Stimulated activated naive CD8-positive, alpha-beta T cell treated with anti-CD3 and anti-CD28 coated beads, Interleukin-15, amount 100 ng/mL, for 72 hours (primary cell): ENCODE results near the gene DTL.

Source experiments
- ATAC-seq: fragments of 150-1000 bp; cut with Tn5 transposase; 2 replicates; pipeline ENCODE4 v1.10.0; 2021; ENCODE audit warnings: mild to moderate bottlenecking, moderate library complexity
- DNase-seq, 2 donors: peaks; one replicate each; pipeline ENCODE4 v3.0.0; 2021 to 2022
- H3K27ac Mint-ChIP-seq, 2 donors: one replicate each; pipeline ENCODE4 v1.8.0; 2022; ENCODE audit warnings: mild to moderate bottlenecking in 2 of 2, mixed read lengths in 2 of 2, moderate library complexity in 2 of 2
- H3K27me3 Mint-ChIP-seq: one replicate; pipeline ENCODE4 v1.8.0; 2022; ENCODE audit warnings: mixed read lengths
- H3K4me1 Mint-ChIP-seq: one replicate; pipeline ENCODE4 v1.8.0; 2022; ENCODE audit warnings: mild to moderate bottlenecking, mixed read lengths
- H3K4me3 Mint-ChIP-seq, 2 donors: one replicate each; pipeline ENCODE4 v1.8.0; 2022; ENCODE audit warnings: mild to moderate bottlenecking in 2 of 2, mixed read lengths in 2 of 2, moderate library complexity in 1 of 2
- H3K9me3 Mint-ChIP-seq, 2 donors: one replicate each; pipeline ENCODE4 v1.8.0; 2022; ENCODE audit warnings: mixed read lengths in 2 of 2

The DTL gene

GRCh38 chr1:212098771-212099170 lies 63.2 kb downstream of the DTL start:
- Mint-ChIP-seq H3K27me3 (no peaks in the 10 kb centered on the region), H3K27ac (no peak overlapping the region), H3K9me3 (peaks cover 0 to 9% of the 10 kb centered on the region in 2 donors), H3K4me1 (peaks cover 21% of the 10 kb centered on the region), H3K4me3 (no peak overlapping the region)
- no peak for ATAC-seq
- DNase-seq: no peak

GRCh38 chr1:212101251-212101650 lies 65.7 kb downstream of the DTL start:
- no peaks in the 10 kb centered on the region for H3K27me3 Mint-ChIP-seq
- H3K9me3 Mint-ChIP-seq: peaks cover 0 to 2% of the 10 kb centered on the region in 2 donors
- ATAC-seq (no peak), DNase-seq (no peak)
- peaks cover 16% of the 10 kb centered on the region for H3K4me1 Mint-ChIP-seq
- no peak overlapping the region for H3K27ac Mint-ChIP-seq
- no peak overlapping the region for H3K4me3 Mint-ChIP-seq

- Mint-ChIP-seq H3K27ac (no peak overlapping the region), H3K9me3 (no peaks in the 10 kb centered on the region), H3K4me1 (peaks cover 16% of the 10 kb centered on the region), H3K4me3 (no peak overlapping the region), H3K27me3 (no peaks in the 10 kb centered on the region)
- DNase-seq (no peak), ATAC-seq (no peak)
Measured at GRCh38 chr1:212101735-212102134, 66.2 kb downstream of the DTL start.

GRCh38 chr1:212104586-212105325 lies 69.2 kb downstream of the DTL start:
- no peak overlapping the region for H3K27ac Mint-ChIP-seq
- H3K27me3 Mint-ChIP-seq: no peaks in the 10 kb centered on the region
- no peaks in the 10 kb centered on the region for H3K9me3 Mint-ChIP-seq
- H3K4me1 Mint-ChIP-seq: peaks cover 16% of the 10 kb centered on the region
- no peak overlapping the region for H3K4me3 Mint-ChIP-seq
- no peak for ATAC-seq
- DNase-seq: no peak

- DNase-seq (no peak), ATAC-seq (no peak)
- Mint-ChIP-seq H3K27me3 (no peaks in the 10 kb centered on the region), H3K4me1 (peaks cover 4% of the 10 kb centered on the region), H3K27ac (no peak overlapping the region), H3K4me3 (no peak overlapping the region), H3K9me3 (no peaks in the 10 kb centered on the region)
Measured at GRCh38 chr1:212106286-212106792, 70.8 kb downstream of the DTL start.

GRCh38 chr1:212107481-212107880 lies 71.9 kb downstream of the DTL start:
- Mint-ChIP-seq H3K4me3 (no peak overlapping the region), H3K4me1 (no peaks in the 10 kb centered on the region), H3K9me3 (no peaks in the 10 kb centered on the region), H3K27ac (no peak overlapping the region), H3K27me3 (no peaks in the 10 kb centered on the region)
- ATAC-seq (no peak), DNase-seq (no peak)

- no peak for ATAC-seq
- no peak for DNase-seq
- Mint-ChIP-seq H3K27me3 (no peaks in the 10 kb centered on the region), H3K27ac (no peak overlapping the region), H3K4me3 (no peak overlapping the region), H3K9me3 (no peaks in the 10 kb centered on the region), H3K4me1 (no peaks in the 10 kb centered on the region)
Measured at GRCh38 chr1:212108187-212108586, 72.6 kb downstream of the DTL start.

GRCh38 chr1:212108981-212109380 lies 73.4 kb downstream of the DTL start:
- ATAC-seq: no peak

GRCh38 chr1:212109728-212110127 lies 74.2 kb downstream of the DTL start:
- no peak for ATAC-seq
- H3K9me3 Mint-ChIP-seq: no peaks in the 10 kb centered on the region

More at GRCh38 chr1:212108981-212109380, 73.4 kb downstream of the DTL start:
- DNase-seq: no peak
- H3K27me3 Mint-ChIP-seq: no peaks in the 10 kb centered on the region
- no peaks in the 10 kb centered on the region for H3K9me3 Mint-ChIP-seq
- no peaks in the 10 kb centered on the region for H3K4me1 Mint-ChIP-seq
- H3K4me3 Mint-ChIP-seq: no peak overlapping the region
- no peak overlapping the region for H3K27ac Mint-ChIP-seq

GRCh38 chr1:212110617-212111016 lies 75.1 kb downstream of the DTL start:
- no peak overlapping the region for H3K27ac Mint-ChIP-seq
- H3K27me3 Mint-ChIP-seq: no peaks in the 10 kb centered on the region

More at GRCh38 chr1:212109728-212110127, 74.2 kb downstream of the DTL start:
- Mint-ChIP-seq H3K27me3 (no peaks in the 10 kb centered on the region), H3K4me3 (no peak overlapping the region), H3K27ac (no peak overlapping the region), H3K4me1 (no peaks in the 10 kb centered on the region)
- no peak for DNase-seq

GRCh38 chr1:212111536-212111935 lies 76.0 kb downstream of the DTL start:
- H3K27me3 Mint-ChIP-seq: no peaks in the 10 kb centered on the region
- no peak for ATAC-seq
- H3K4me1 Mint-ChIP-seq: no peaks in the 10 kb centered on the region
- no peak overlapping the region for H3K27ac Mint-ChIP-seq
- no peaks in the 10 kb centered on the region for H3K9me3 Mint-ChIP-seq
- H3K4me3 Mint-ChIP-seq: no peak overlapping the region
- DNase-seq: no peak

More at GRCh38 chr1:212110617-212111016, 75.1 kb downstream of the DTL start:
- Mint-ChIP-seq H3K4me1 (no peaks in the 10 kb centered on the region), H3K9me3 (no peaks in the 10 kb centered on the region), H3K4me3 (no peak overlapping the region)
- ATAC-seq: no peak
- no peak for DNase-seq

- no peaks in the 10 kb centered on the region for H3K9me3 Mint-ChIP-seq
- no peaks in the 10 kb centered on the region for H3K27me3 Mint-ChIP-seq
- no peak overlapping the region for H3K4me3 Mint-ChIP-seq
- ATAC-seq (no peak), DNase-seq (no peak)
- H3K4me1 Mint-ChIP-seq: no peaks in the 10 kb centered on the region
- no peak overlapping the region for H3K27ac Mint-ChIP-seq
Measured at GRCh38 chr1:212113706-212114105, 78.2 kb downstream of the DTL start.

GRCh38 chr1:212118167-212118871 lies 82.8 kb downstream of the DTL start:
- DNase-seq (no peak), ATAC-seq (no peak)
- Mint-ChIP-seq H3K27ac (peak overlapping the region in 1 of 2 donors; percentile 91), H3K4me3 (no peak overlapping the region), H3K4me1 (no peaks in the 10 kb centered on the region), H3K9me3 (no peaks in the 10 kb centered on the region), H3K27me3 (no peaks in the 10 kb centered on the region)

- H3K27ac Mint-ChIP-seq: peak overlapping the region; percentile 16 to 81
- H3K27me3 Mint-ChIP-seq: no peaks in the 10 kb centered on the region
- ATAC-seq: no peak
Measured at GRCh38 chr1:212118872-212119260, 83.3 kb downstream of the DTL start.

GRCh38 chr1:212119397-212119837 lies 83.9 kb downstream of the DTL start:
- Mint-ChIP-seq H3K27me3 (no peaks in the 10 kb centered on the region), H3K27ac (no peak overlapping the region), H3K4me3 (no peak overlapping the region), H3K4me1 (no peaks in the 10 kb centered on the region), H3K9me3 (no peaks in the 10 kb centered on the region)
- no peak for DNase-seq
- no peak for ATAC-seq

More at GRCh38 chr1:212118872-212119260, 83.3 kb downstream of the DTL start:
- Mint-ChIP-seq H3K4me3 (no peak overlapping the region), H3K9me3 (no peaks in the 10 kb centered on the region), H3K4me1 (no peaks in the 10 kb centered on the region)
- DNase-seq: no peak

GRCh38 chr1:212119863-212120262 lies 84.3 kb downstream of the DTL start:
- DNase-seq (no peak), ATAC-seq (no peak)
- peaks cover 4% of the 10 kb centered on the region for H3K4me1 Mint-ChIP-seq
- no peaks in the 10 kb centered on the region for H3K9me3 Mint-ChIP-seq
- H3K27ac Mint-ChIP-seq: no peak overlapping the region
- H3K4me3 Mint-ChIP-seq: no peak overlapping the region
- H3K27me3 Mint-ChIP-seq: no peaks in the 10 kb centered on the region
